Naive thymus-derived CD4-positive, alpha-beta T cell (primary cell): ENCODE data around the gene FUT3. TPM values are rescaled to one million over a fixed set of nuclear protein-coding genes. Genes with fewer than 3 reads are reported as not detected.
A peak's percentile ranks its signal among the peaks of the same experiment; 100 is the strongest.
"Not testable (repeated sequence)": the region's sequence is repeated elsewhere in the genome, so short reads cannot be mapped to it uniquely, and the experiment has no call there.

Experiments used
- ATAC-seq: fragments of 150-1000 bp; cut with Tn5 transposase; 2 replicates; pipeline ENCODE4 v1.10.0; 2021; ENCODE audit warnings: mild to moderate bottlenecking, moderate library complexity
- CTCF ChIA-PET: fragments of 350-600 bp; sonication (Branson Sonifier 250); formaldehyde crosslinking; loops from one replicate; lab custom pipeline; 2021; ENCODE audit warnings: antibody characterized with exemption; lab: Charles Lee
- POLR2A ChIA-PET: fragments of 350-600 bp; sonication (Branson Sonifier 250); formaldehyde crosslinking; loops from one replicate; lab custom pipeline; 2021; ENCODE audit warnings: antibody characterized with exemption, inconsistent platforms; lab: Charles Lee
- DNase-seq, 9 donors: peaks; one replicate each; pipeline versions ENCODE4 v3.0.0 to v3.0.0-alpha.2; 2020 to 2022; ENCODE audit warnings: mixed read lengths in 1 of 9
- H3K27ac ChIP-seq: one replicate; pipeline ENCODE4 v1.7.0; 2013; ENCODE audit warnings: mild to moderate bottlenecking, low read depth, low read length, moderate library complexity
- H3K27me3 ChIP-seq, 2 donors: one replicate each; pipeline ENCODE4 v1.7.0; 2013; ENCODE audit warnings: low read length in 2 of 2, mild to moderate bottlenecking in 2 of 2, moderate library complexity in 2 of 2; ENCODE audit not compliant: control insufficient read depth in 2 of 2, insufficient read depth in 2 of 2
- H3K36me3 ChIP-seq, 3 experiments: 1 replicate in 2 of 3; 2 replicates in 1 of 3; pipeline ENCODE4 v1.7.0; 2013; ENCODE audit warnings: low read length in 3 of 3, mild to moderate bottlenecking in 3 of 3, moderate library complexity in 1 of 3; ENCODE audit not compliant: insufficient read depth in 3 of 3, control insufficient read depth in 2 of 3
- H3K4me1 ChIP-seq, 2 donors: one replicate each; pipeline ENCODE4 v1.7.0; 2013; ENCODE audit warnings: low read length in 2 of 2, mild to moderate bottlenecking in 2 of 2, moderate library complexity in 1 of 2; ENCODE audit not compliant: control insufficient read depth in 2 of 2, insufficient read depth in 2 of 2
- H3K4me3 ChIP-seq: 2 replicates; pipeline ENCODE4 v1.7.0; 2013; ENCODE audit warnings: mild to moderate bottlenecking, low read length
- H3K9me3 ChIP-seq, 3 experiments: 1 replicate in 2 of 3; 2 replicates in 1 of 3; pipeline ENCODE4 v1.7.0; 2013; ENCODE audit warnings: low read length in 3 of 3; ENCODE audit not compliant: control insufficient read depth in 2 of 3
- H3K27ac Mint-ChIP-seq, 9 donors: one replicate each; pipeline ENCODE4 v1.8.0; 2020 to 2022; ENCODE audit warnings: mixed read lengths in 9 of 9, mild to moderate bottlenecking in 8 of 9, moderate library complexity in 5 of 9, inconsistent platforms in 2 of 9
- H3K27me3 Mint-ChIP-seq, 5 donors: one replicate each; pipeline ENCODE4 v1.8.0; 2021 to 2022; ENCODE audit warnings: mixed read lengths in 5 of 5, mild to moderate bottlenecking in 1 of 5
- H3K36me3 Mint-ChIP-seq, 5 donors: one replicate each; pipeline ENCODE4 v1.8.0; 2020 to 2022; ENCODE audit warnings: mixed read lengths in 5 of 5, mild to moderate bottlenecking in 3 of 5, inconsistent platforms in 1 of 5
- H3K4me1 Mint-ChIP-seq, 7 donors: one replicate each; pipeline ENCODE4 v1.8.0; 2020 to 2022; ENCODE audit warnings: mixed read lengths in 7 of 7, mild to moderate bottlenecking in 3 of 7, inconsistent platforms in 1 of 7
- H3K4me3 Mint-ChIP-seq, 10 donors: one replicate each; pipeline ENCODE4 v1.8.0; 2020 to 2022; ENCODE audit warnings: mild to moderate bottlenecking in 10 of 10, mixed read lengths in 10 of 10, moderate library complexity in 6 of 10, inconsistent platforms in 2 of 10
- H3K9me3 Mint-ChIP-seq, 11 donors: one replicate each; pipeline ENCODE4 v1.8.0; 2020 to 2022; ENCODE audit warnings: mixed read lengths in 11 of 11, mild to moderate bottlenecking in 4 of 11, inconsistent platforms in 1 of 11, moderate library complexity in 1 of 11
- intact Hi-C, 2 donors: fragments of 100-400 bp; cut with micrococcal nuclease; formaldehyde crosslinking; loops; one replicate each; pipeline ENCODE4 v1.15.1; 2023
- polyA plus RNA-seq, 2 donors: library from polyadenylated mRNA; unstranded; fragments of 300-500 nt; fragmentation: Illumina TruSeq; gene quantifications; one replicate each; pipeline ENCODE4 v1.2.3, GENCODE V29; 2021
- total RNA-seq, 6 experiments: library from RNA in 5 of 6; stranded (reverse) in 5 of 6; gene quantifications; 1 replicate in 5 of 6; 2 replicates in 1 of 6; pipeline ENCODE4 v1.2.3 and lab custom pipeline; 2021 to 2026

The FUT3 gene
- total and polyA plus RNA-seq, 7 experiments from 2014 or later: 0.29 to 0.45 TPM; not detected in 5

DNA sequence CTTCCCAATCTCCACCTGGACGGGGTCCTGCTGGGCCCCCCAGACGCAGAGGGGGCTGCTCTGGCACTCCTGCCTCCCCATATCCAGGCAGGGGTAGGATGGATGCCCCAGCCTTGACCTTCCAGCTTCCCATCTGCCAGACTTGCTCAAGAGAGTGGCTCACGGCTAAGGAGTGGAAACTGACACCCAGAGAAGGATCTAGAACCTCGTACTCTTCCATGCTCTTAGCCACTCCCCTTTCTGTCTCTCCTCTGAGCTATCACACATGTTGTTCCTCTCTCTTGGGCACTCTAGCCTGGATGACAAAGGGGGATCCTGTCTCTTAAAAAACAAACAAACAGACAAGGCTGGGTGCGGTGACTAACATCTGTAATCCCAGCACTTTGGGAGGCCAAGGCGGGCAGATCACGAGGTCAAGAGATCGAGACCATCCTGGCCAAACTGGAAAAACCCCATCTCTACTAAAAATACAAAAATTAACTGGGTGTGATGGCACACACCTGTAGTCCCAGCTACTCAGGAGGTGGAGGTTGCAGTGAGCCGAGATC, 31.2 kb upstream of the FUT3 start:
- Histone ChIP-seq H3K9me3 (no peaks in the 10 kb centered on the region), H3K4me1 (no peaks in the 10 kb centered on the region), H3K27me3 (no peaks in the 10 kb centered on the region), H3K27ac (no peak overlapping the region), H3K4me3 (no peak overlapping the region), H3K36me3 (no peaks in the 10 kb centered on the region)
- Mint-ChIP-seq H3K4me1 (no peaks in the 10 kb centered on the region), H3K27me3 (peaks cover 8 to 22% (median 10%) of the 10 kb centered on the region in 5 donors), H3K9me3 (no peaks in the 10 kb centered on the region), H3K36me3 (no peaks in the 10 kb centered on the region), H3K4me3 (no peak overlapping the region), H3K27ac (no peak overlapping the region)
- ChIA-PET CTCF (interaction anchor here (0.6 kb wide), 1 partner anchor 178 kb away, joined by 3 read pairs; no protein-coding TSS in a partner anchor), POLR2A (no interaction called here)
- DNase-seq: no peak
- ATAC-seq: no peak
- intact Hi-C loops: no loop called here

DNA sequence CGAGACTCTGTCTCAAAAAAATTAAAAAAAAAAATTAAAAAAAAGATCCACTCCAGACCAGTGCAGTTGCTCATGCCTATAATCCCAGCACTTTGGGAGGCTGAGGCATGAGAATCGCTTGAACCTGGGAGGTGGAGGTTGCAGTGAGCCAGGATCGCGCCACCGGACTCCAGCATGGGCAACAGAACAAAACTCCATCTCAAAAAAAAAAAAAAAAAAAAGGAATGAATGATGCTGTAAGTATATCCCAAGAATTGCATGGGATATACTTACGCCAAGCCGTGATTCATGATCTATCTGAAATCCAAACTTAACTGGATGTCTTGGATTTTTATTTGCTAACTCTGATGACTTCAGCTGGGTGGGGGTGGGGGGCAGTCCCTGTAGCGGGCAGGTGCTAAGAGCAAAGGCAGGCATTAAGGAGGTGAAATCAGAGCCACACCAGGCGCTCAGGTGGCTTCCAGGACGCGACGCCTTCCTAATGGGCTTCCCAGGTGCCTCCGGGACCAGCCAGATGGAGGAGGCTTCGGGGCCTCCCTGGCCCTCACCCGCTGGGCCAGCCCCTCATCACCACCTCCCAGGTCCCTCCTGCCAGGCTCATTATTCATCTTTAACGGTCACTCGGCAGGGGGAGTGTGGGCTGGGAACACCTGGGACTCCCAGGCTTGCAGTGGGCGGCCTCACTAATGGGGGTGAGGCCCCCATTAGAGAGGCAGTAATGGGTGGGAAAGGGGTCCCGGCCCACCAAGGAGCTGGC, 30.5 kb upstream of the FUT3 start:
- DNase-seq: no peak
- Histone ChIP-seq H3K36me3 (no peaks in the 10 kb centered on the region), H3K27me3 (no peaks in the 10 kb centered on the region), H3K4me3 (no peak overlapping the region), H3K27ac (no peak overlapping the region), H3K9me3 (no peaks in the 10 kb centered on the region), H3K4me1 (no peaks in the 10 kb centered on the region)
- Mint-ChIP-seq H3K4me3 (no peak overlapping the region), H3K4me1 (no peaks in the 10 kb centered on the region), H3K36me3 (no peaks in the 10 kb centered on the region), H3K9me3 (no peaks in the 10 kb centered on the region), H3K27ac (no peak overlapping the region), H3K27me3 (peaks cover 8 to 22% (median 10%) of the 10 kb centered on the region in 5 donors)
- intact Hi-C loops: no loop called here
- POLR2A ChIA-PET: no interaction called here
- CTCF ChIA-PET: interaction anchor here (0.6 kb wide), 1 partner anchor 178 kb away, joined by 3 read pairs; no protein-coding TSS in a partner anchor
- ATAC-seq: no peak

- ATAC-seq: no peak
- H3K4me3 Mint-ChIP-seq: no peak overlapping the region
- no peaks in the 10 kb centered on the region for H3K4me1 Mint-ChIP-seq
- no peak for DNase-seq
- H3K27me3 Mint-ChIP-seq: peaks cover 8 to 29% (median 10%) of the 10 kb centered on the region in 5 donors
- no peaks in the 10 kb centered on the region for H3K9me3 Mint-ChIP-seq
- Histone ChIP-seq H3K9me3 (no peaks in the 10 kb centered on the region), H3K4me1 (no peaks in the 10 kb centered on the region), H3K27me3 (no peaks in the 10 kb centered on the region), H3K36me3 (no peaks in the 10 kb centered on the region), H3K27ac (no peak overlapping the region), H3K4me3 (no peak overlapping the region)
- ChIA-PET POLR2A (no interaction called here), CTCF (no interaction called here)
- H3K36me3 Mint-ChIP-seq: no peaks in the 10 kb centered on the region
- H3K27ac Mint-ChIP-seq: no peak overlapping the region
- intact Hi-C loops: no loop called here
These were observed 29.4 kb upstream of the FUT3 start for GRCh38 chr19:5880604-5881078.

DNA sequence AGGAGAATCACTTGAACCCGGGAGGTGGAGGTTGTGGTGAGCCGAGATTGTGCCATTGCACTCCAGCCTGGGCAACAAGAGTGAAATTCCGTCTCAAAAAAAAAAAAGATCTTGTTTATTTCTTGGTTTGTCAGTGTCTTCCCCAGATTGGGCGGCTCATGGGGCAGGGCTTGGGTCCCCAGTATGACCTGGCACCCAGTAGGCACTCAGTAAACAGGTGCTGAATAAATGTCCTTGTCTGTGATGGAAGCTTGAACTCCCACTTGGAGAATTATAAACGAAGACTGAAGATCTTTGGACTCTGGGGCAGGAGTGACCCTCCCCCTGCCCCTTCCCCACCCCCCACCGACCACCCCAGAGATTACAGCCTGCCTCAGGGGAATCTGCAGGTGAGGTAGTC, 28.9 kb upstream of the FUT3 start:
- peaks cover 5 to 26% (median 8%) of the 10 kb centered on the region in 5 donors for H3K27me3 Mint-ChIP-seq

DNA sequence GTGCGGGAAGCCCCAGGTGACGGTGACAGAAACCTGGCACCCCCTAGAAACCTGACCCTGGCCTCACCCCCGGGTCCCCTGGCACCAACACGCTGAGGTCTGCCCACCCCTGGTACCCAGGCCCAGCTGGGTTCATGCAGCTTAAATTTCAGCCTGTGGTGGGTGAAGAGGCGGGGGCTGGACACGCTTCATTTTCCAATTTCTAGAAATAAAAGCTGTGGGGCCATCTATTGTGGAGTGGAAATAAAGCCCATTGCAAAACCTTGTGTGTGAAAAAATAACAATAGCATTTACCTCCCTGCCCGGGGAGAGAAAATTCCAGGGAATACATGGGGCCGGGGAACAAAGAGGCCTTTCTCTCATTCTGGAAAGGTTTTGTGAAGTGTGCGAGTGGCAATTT, 26.6 kb upstream of the FUT3 start:
- DNase-seq (no peak), ATAC-seq (no peak)
- no peaks in the 10 kb centered on the region for H3K36me3 ChIP-seq
- H3K27ac ChIP-seq: no peak overlapping the region
- Mint-ChIP-seq H3K4me3 (no peak overlapping the region), H3K27ac (no peak overlapping the region), H3K27me3 (peaks cover 0 to 25% (median 6%) of the 10 kb centered on the region in 5 donors), H3K4me1 (peaks cover 0 to 2% (median 0%) of the 10 kb centered on the region in 7 donors), H3K9me3 (no peaks in the 10 kb centered on the region), H3K36me3 (no peaks in the 10 kb centered on the region)
- CTCF ChIA-PET: no interaction called here
- H3K27me3 ChIP-seq: no peaks in the 10 kb centered on the region
- no peaks in the 10 kb centered on the region for H3K9me3 ChIP-seq
- H3K4me1 ChIP-seq: no peaks in the 10 kb centered on the region
- POLR2A ChIA-PET: no interaction called here
- intact Hi-C loops: no loop called here
- no peak overlapping the region for H3K4me3 ChIP-seq

More for the DNA sequence above, 28.9 kb upstream of the FUT3 start:
- CTCF ChIA-PET: no interaction called here
- H3K4me3 ChIP-seq: no peak overlapping the region
- no peaks in the 10 kb centered on the region for H3K4me1 Mint-ChIP-seq
- H3K9me3 Mint-ChIP-seq: no peaks in the 10 kb centered on the region
- no peaks in the 10 kb centered on the region for H3K9me3 ChIP-seq
- intact Hi-C loops: no loop called here
- H3K27ac Mint-ChIP-seq: no peak overlapping the region
- H3K36me3 Mint-ChIP-seq: no peaks in the 10 kb centered on the region
- H3K27ac ChIP-seq: no peak overlapping the region
- H3K4me1 ChIP-seq: no peaks in the 10 kb centered on the region
- no peaks in the 10 kb centered on the region for H3K36me3 ChIP-seq
- no peak for ATAC-seq
- DNase-seq: no peak
- H3K27me3 ChIP-seq: no peaks in the 10 kb centered on the region
- H3K4me3 Mint-ChIP-seq: no peak overlapping the region
- POLR2A ChIA-PET: no interaction called here

- H3K27me3 ChIP-seq: no peaks in the 10 kb centered on the region
- H3K4me1 ChIP-seq: no peaks in the 10 kb centered on the region
- H3K27ac ChIP-seq: no peak overlapping the region
- ChIA-PET CTCF (no interaction called here), POLR2A (no interaction called here)
- DNase-seq: no peak
- H3K9me3 ChIP-seq: no peaks in the 10 kb centered on the region
- no peaks in the 10 kb centered on the region for H3K36me3 Mint-ChIP-seq
- no peak for ATAC-seq
- H3K4me3 ChIP-seq: no peak overlapping the region
- no peaks in the 10 kb centered on the region for H3K36me3 ChIP-seq
- H3K27me3 Mint-ChIP-seq: peaks cover 0 to 25% (median 4%) of the 10 kb centered on the region in 5 donors
- intact Hi-C loops: no loop called here
- H3K4me3 Mint-ChIP-seq: no peak overlapping the region
- no peak overlapping the region for H3K27ac Mint-ChIP-seq
- no peaks in the 10 kb centered on the region for H3K9me3 Mint-ChIP-seq
- H3K4me1 Mint-ChIP-seq: peaks cover 0 to 2% (median 0%) of the 10 kb centered on the region in 7 donors
These were observed 26.2 kb upstream of the FUT3 start for GRCh38 chr19:5877427-5877826.

DNA sequence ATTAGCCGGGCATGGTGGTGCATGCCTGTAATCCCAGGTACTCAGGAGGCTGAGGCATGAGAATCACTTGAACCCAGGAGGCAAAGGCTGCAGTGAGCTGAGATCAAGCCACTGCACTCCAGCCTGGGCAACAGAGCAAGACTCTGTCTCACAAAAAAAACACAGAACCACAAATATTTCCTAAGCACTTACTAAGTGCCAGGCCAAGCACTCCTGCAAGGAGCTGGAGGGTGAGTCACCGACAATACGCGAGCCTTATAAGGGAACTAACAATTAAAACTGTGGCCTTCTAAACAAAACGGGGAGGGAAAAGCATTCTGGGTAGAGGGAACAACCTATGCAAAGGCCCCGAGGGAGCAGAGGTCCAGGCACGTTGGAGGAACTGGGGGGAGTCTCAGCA, 23.2 kb upstream of the FUT3 start:
- H3K27ac ChIP-seq, CTCF ChIA-PET, H3K4me3 ChIP-seq, H3K27me3 ChIP-seq, H3K4me3 Mint-ChIP-seq, H3K4me1 Mint-ChIP-seq, H3K36me3 ChIP-seq, intact Hi-C loops, H3K27ac Mint-ChIP-seq, H3K9me3 Mint-ChIP-seq, H3K4me1 ChIP-seq, DNase-seq, H3K9me3 ChIP-seq, H3K36me3 Mint-ChIP-seq, POLR2A ChIA-PET: not testable (repeated sequence)
- peaks cover 0 to 20% (median 0%) of the 10 kb centered on the region in 5 donors for H3K27me3 Mint-ChIP-seq
- ATAC-seq: peak; percentile 26
